ENCODE measurements around the gene UGT1A6. TPM values are rescaled to one million over a fixed set of nuclear protein-coding genes. Genes with fewer than 3 reads are reported as not detected.

UGT1A6 gene
- total RNA-seq, 2 donors from 2014 or later, result 4.4 to 5.5 TPM

DNA sequence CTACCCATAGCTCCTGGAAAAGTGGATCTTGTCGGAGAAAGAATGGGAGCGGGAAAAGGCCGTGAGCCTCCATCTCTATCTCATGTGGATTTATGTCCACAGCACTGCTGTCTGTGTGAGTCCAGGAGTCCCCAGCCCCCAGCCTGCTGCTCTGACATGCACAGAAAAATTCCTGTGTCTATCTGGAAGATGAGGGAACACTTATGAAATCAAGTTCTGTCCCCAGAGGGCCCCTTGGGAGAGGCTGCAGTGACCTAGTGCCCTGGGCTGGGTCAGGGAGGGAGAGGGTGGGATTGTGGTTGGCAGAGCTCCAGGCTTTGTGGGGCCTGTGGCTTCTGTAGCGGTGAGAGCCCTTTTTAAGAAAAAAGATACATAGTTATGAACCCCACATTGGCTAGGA, 124.1 kb downstream of the UGT1A6 start:
- H3K9me3 ChIP-seq, result no peaks in the 10 kb centered on the region
- no peaks in the 10 kb centered on the region for H3K36me3 ChIP-seq
- DNase-seq, result no peak
- no peak for TF ChIP-seq CTCF (IDR thresholded peaks at IDR 0.05)
- H3K9ac ChIP-seq (ENCODE audit: low read depth in 2 of 2, low read length in 2 of 2), result no peak overlapping the region
- H3K4me3 ChIP-seq, result no peak overlapping the region
- H3K27ac ChIP-seq, result no peak overlapping the region
- no peaks in the 10 kb centered on the region for H3K4me1 ChIP-seq
- intact Hi-C loops (cut with DNase I), result no loop called here
- H3K27me3 ChIP-seq, result no peaks in the 10 kb centered on the region

- no peak overlapping the region for H3K27ac ChIP-seq
- no peak for TF ChIP-seq CTCF (IDR thresholded peaks at IDR 0.05)
- H3K9ac ChIP-seq (ENCODE audit: low read depth in 2 of 2, low read length in 2 of 2), result no peak overlapping the region
- no peaks in the 10 kb centered on the region for H3K36me3 ChIP-seq
- DNase-seq, result no peak
- no peaks in the 10 kb centered on the region for H3K9me3 ChIP-seq
- intact Hi-C loops (cut with DNase I), result no loop called here
- no peaks in the 10 kb centered on the region for H3K4me1 ChIP-seq
- H3K27me3 ChIP-seq, result no peaks in the 10 kb centered on the region
- H3K4me3 ChIP-seq, result no peak overlapping the region
Observed at GRCh38 chr2:233817361-233817911, 124.7 kb downstream of the UGT1A6 start.

DNA sequence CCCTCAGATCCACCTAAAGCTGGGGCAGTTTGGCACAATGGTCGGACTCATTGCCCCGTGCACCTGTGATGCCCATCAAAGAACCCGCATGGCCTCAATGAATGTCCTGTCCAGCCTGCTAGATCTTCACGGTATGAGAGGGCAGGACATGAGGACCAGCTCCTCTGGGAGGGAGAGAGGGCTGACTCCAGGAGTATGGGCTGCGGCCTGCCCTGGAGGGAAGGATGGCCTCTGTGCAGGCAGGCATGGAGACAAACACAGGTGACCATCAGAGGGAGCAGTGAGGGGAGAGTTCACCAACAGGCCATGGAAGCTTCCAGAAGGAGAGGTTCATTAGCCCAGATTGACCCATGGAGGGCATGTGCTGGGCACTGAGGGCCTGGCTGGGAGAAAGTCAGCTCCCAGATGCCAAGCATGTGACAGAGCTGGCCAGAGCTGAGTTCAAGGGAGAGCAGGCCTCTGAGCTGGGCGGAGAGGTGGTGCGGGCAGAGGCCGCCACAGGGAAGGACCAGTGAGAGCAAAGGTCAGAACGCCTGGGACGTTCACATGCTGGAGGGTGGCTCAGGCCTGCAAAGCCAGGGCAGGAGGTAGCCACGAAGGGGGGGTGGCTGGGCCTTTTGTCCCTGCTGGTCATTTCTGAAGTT, 125.4 kb downstream of the UGT1A6 start:
- no peak for DNase-seq

DNA sequence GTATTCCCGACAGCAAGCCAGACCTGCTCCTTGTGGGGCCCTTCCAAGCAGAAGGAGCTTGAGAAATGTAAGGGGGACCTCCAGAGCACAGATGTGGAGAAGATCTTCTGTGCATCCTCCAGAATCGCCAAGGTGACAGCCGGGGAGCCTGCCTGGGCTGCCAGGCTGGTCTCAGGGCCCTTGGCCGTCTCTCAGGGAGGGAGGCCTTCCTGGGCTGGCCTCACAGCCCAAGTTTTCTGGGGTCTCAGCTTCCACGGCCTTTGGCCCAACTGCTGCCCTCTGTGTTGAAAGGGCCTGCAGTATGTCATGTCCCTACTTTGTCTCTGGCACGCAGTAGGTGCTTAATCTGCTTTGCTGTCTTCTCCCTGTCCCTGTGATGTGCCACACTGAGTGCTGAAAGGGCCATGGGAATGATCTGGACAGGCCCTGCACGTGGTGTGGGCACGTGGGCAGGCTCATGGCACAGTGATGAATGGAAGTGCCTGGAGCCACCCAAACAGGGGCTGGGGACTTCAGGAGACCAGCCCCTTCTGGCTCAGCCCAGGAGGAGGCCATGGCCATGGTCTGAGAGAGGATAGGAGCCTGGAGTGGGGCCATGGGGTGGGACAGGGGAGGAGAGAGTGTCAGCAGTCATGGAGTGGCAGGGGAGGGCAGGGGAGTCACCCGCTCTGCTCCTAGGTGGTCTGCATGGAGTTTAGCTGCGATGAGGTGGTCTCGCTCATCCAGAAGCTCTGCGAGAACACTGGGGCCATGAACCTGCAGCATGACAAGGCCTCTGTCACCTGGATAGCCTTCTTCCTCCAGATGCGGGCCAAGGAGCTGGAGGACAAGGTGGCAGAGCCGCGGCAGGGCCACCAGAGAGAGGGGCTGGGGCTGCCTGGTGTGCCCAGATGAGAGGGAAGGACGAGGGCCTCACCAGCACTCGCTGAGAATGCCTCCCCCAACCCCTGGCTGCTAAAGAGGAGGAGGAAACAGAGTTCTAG, 126.2 kb downstream of the UGT1A6 start:
- Histone ChIP-seq H3K9ac (ENCODE audit: low read depth in 2 of 2, low read length in 2 of 2) (no peak overlapping the region), H3K27me3 (no peaks in the 10 kb centered on the region), H3K4me1 (no peaks in the 10 kb centered on the region), H3K9me3 (no peaks in the 10 kb centered on the region), H3K4me3 (no peak overlapping the region), H3K27ac (no peak overlapping the region), H3K36me3 (no peaks in the 10 kb centered on the region)
- DNase-seq, result no peak
- intact Hi-C loops (cut with DNase I), result no loop called here
- no peak for TF ChIP-seq CTCF (IDR thresholded peaks at IDR 0.05)

More for the DNA sequence above, 125.4 kb downstream of the UGT1A6 start:
- no peaks in the 10 kb centered on the region for H3K9me3 ChIP-seq
- intact Hi-C loops (cut with DNase I), result no loop called here
- H3K27ac ChIP-seq, result no peak overlapping the region
- H3K4me3 ChIP-seq, result no peak overlapping the region
- no peaks in the 10 kb centered on the region for H3K27me3 ChIP-seq
- no peak for TF ChIP-seq CTCF (IDR thresholded peaks at IDR 0.05)
- no peak overlapping the region for H3K9ac ChIP-seq (ENCODE audit: low read depth in 2 of 2, low read length in 2 of 2)
- no peaks in the 10 kb centered on the region for H3K36me3 ChIP-seq
- H3K4me1 ChIP-seq, result no peaks in the 10 kb centered on the region

- intact Hi-C loops (cut with DNase I), result no loop called here
- no peak for TF ChIP-seq CTCF (IDR thresholded peaks at IDR 0.05)
- no peak for DNase-seq
Observed at GRCh38 chr2:233819884-233820773, 127.4 kb downstream of the UGT1A6 start.

More at GRCh38 chr2:233819884-233820773, 127.4 kb downstream of the UGT1A6 start:
- H3K4me3 ChIP-seq, result no peak overlapping the region
- H3K4me1 ChIP-seq, result no peaks in the 10 kb centered on the region
- H3K27ac ChIP-seq, result no peak overlapping the region
- H3K36me3 ChIP-seq, result no peaks in the 10 kb centered on the region
- H3K9ac ChIP-seq (ENCODE audit: low read depth in 2 of 2, low read length in 2 of 2), result no peak overlapping the region
- no peaks in the 10 kb centered on the region for H3K27me3 ChIP-seq
- H3K9me3 ChIP-seq, result no peaks in the 10 kb centered on the region

All from colonic mucosa (tissue), 4 donors.